HS-5 (cell line): ENCODE measurements around the gene BGN.

Source experiments
- DNase-seq: peaks from one replicate; pipeline ENCODE4 v3.0.0-alpha.2; 2012; ENCODE audit warnings: low read depth

Gene BGN

GRCh38 chrX:153460826-153461225 is 34.0 kb upstream of the BGN start:
- no peak for DNase-seq

GRCh38 chrX:153462291-153462690 is 32.5 kb upstream of the BGN start:
- DNase-seq = no peak

DNA sequence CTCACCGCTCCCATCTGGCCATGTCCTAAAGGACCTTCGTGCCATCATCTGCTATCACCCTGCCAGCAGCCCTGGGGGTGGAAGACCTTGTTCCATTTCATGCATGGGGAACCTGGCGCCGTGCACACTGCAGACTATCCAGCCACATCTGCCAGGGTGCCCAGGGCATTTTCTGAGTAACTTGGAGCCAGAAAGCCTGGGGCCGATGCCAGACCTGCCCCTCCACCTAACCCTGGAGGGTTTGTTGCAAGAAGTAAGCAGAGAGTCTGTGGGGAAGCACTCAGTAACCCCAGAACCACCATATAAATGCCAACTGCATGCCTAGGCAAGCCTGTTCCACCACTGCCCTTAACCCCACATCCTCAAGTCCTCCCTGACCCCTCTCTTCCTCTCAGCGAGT is 31.7 kb upstream of the BGN start:
- DNase-seq = no peak

DNA sequence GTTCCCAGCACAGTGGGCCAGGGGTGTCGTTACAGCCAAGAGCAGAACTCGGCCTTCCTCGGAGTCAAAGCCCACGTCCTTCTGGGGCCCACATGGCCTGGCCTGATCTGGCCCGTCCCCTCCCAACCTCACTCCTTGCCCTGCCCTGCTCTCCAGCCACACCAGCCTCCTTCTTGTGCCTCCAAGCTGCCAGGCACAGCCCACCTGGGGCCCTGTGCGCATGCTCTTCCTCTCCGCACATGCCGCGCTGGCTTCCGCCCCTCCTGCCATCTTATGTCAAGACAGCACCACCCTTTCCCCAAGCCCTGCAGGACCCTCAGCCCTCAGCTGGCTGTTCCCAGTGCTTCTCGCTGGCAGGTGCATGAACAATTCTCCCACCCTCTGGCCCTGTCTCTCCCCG is 31.2 kb upstream of the BGN start:
- no peak for DNase-seq

GRCh38 chrX:153464116-153464515 is 30.7 kb upstream of the BGN start:
- DNase-seq = no peak

DNA sequence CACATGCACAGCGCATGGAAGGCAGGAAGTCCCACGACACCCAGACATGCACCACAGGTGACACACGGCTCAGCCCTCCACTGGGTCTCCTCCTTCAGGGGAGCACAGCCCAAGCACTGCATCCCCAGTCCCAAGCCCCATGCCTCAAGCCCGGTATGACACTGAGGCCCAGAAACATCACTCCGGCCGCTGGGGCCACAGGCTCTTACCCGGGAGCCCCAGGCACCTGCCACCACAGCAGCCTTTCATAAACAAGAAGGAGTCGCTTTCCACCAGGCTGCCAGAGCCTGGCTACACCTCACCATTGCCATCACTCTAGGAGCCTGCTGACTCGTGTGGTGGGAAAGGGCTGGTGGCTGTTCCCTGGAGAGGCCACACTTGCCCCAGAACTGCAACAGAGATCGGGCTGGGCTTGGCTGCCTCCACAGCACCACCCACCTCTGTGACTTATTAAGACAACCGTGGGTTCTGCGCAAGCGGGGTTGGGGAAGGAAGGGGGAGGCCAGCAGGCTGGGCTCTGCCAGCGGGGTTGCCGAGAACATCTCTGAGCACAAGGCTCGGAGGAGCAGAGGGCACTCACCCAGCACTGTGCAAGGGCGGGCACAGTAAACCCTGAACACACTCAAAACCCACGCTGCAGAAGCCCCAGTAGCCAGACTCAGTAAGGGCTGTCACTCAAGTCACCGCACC is 28.9 kb upstream of the BGN start:
- no peak for DNase-seq

GRCh38 chrX:153468008-153468580 is 26.7 kb upstream of the BGN start:
- DNase-seq = no peak

GRCh38 chrX:153469811-153470410 is 24.9 kb upstream of the BGN start:
- DNase-seq = no peak

GRCh38 chrX:153470411-153471363 is 24.1 kb upstream of the BGN start, which contains the start of gene HAUS7:
Gene HAUS7 (minus strand): TSS chrX:153470576. CDS start chrX:153470557, 19 bp downstream.
- DNase-seq = no peak

DNA sequence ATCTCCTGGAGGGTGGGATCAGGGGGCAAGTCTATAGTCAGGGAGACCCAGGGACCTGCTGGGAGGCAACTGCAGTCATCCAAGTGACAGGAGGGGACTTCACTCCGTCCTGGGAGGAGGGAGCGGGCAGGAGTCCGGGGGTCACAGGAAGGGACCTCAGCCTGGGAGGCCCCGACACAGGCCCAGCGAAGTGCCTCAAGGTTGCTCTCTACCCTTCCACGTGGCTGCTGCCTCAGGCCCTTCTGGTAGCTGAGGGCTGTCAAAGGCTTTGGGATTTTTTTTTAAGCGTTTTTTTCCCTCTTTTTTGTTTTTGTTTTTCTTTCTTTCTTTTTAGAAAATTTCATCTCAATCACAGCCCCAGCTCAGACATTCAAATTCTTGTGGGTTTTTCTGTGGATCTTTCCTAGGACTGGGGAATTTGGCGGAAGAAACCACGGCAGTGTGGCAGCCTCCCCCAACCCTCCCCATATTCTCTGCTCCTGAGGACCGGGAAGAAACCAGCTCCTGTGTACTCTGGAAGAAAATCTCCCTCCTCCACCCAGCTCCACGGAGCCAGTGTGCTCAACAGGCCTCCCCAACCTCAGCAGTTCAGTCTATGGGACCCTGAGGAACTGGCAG is 23.0 kb upstream of the BGN start:
- no peak for DNase-seq

DNA sequence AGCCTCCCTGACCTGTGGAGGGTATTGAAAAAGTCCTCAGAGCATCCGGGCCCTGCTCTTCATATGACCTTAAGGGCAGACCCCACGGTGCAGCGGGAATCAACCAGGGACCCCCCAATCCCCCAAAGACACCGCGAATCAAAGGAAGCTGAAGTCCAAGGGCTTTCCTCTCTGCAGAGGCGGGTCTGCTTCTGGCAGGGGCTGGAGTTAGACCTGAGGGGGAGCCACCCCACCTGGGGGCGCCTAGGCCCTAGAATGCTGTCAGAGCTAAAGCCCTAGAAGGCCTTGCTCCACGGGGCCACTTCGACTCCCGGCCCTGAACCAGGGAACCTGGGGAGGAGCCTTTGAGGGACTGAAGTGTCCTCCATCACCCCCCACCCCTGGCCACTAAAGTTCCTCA is 21.7 kb upstream of the BGN start:
- no peak for DNase-seq

DNA sequence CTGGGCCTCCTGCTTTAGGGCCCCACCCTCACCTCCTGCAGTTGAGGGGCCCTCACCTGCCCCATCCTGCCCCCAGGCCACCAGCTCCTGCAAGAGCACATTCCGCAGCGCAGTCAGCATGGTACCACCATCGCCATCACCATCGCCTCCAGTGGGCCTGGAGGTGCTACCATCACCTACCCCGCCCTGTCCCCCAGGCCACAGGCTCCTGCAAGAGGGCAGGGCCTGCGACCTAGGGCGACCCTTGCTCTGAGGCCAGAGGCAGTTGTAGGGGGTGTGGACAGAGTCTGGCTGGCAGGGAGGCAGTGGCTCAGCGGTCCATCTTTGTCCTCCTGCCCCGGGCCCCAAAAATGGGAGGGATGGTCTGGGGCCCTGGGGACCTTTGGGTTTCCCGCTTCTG is 20.5 kb upstream of the BGN start:
- no peak for DNase-seq

- no peak for DNase-seq
Observed at GRCh38 chrX:153474718-153475117, 20.1 kb upstream of the BGN start.

DNA sequence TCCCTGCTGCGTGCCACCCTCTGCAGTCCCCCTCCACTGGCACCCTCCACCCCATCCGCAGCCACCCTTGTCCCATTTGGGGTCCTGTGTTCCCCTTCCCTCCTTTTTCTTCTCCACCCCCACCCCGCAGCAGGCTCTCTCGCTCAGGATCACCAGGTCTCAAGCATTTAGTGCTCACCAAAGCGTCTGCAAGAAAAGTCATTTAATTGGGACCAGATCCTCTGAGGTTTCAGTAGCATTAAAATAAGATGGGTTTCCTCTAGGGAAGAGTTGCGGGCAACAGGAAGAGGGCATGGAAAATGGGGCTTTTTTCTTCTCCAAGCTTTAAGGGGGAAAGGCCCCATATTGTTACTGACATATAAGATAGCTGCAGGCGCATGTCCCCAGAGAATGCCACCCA is 19.5 kb upstream of the BGN start:
- DNase-seq = no peak

DNA sequence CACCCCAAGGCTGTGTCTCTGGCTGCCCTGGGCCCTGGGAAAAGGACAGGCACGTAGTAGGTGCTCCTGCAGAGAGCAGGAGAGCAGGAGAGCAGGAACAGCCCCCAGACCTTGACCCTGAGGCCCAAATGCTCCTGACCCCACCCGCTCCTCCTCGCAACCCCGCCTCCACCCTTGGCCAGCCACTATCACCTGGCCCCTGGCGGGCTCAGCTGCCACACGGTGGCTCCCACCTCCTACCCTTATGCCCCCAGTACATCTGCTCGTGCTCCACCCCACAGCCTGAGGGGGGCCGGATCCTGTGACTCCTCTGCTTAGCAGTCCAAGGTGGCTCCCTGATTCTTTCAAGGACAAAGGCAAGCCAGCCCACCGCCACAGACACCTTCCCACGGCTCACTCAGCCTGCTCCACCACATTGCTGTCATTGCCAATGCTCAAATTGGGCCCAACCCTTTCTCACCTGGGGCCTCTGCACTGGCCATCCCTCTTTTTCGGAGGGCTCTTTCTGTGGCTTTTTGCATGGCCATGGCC is 19.0 kb upstream of the BGN start:
- no peak for DNase-seq

- no peak for DNase-seq
Observed at GRCh38 chrX:153476666-153477363, 18.0 kb upstream of the BGN start.

- no peak for DNase-seq
Observed at GRCh38 chrX:153477364-153477857, 17.4 kb upstream of the BGN start.

GRCh38 chrX:153477901-153478300 is 16.9 kb upstream of the BGN start:
- no peak for DNase-seq

- DNase-seq = no peak
Observed at GRCh38 chrX:153478746-153479145, 16.0 kb upstream of the BGN start.

- no peak for DNase-seq
Observed at GRCh38 chrX:153481043-153481442, 13.7 kb upstream of the BGN start.
